IPS-15b (cell line): Measurements from ENCODE around the gene ZKSCAN3.

ENCODE experiments used
- H3K27me3 ChIP-seq: one replicate; pipeline ENCODE4 v1.6.1; 2013; ENCODE audit warnings: low read length; ENCODE audit not compliant: control insufficient read depth, insufficient read depth
- H3K36me3 ChIP-seq: one replicate; pipeline ENCODE4 v1.6.1; 2013; ENCODE audit warnings: low read length; ENCODE audit not compliant: control insufficient read depth, insufficient read depth
- H3K4me1 ChIP-seq: one replicate; pipeline ENCODE4 v1.6.1; 2013; ENCODE audit warnings: mild to moderate bottlenecking, low read length; ENCODE audit not compliant: control insufficient read depth, insufficient read depth
- H3K4me3 ChIP-seq: one replicate; pipeline ENCODE4 v1.5.1; 2013; ENCODE audit warnings: low read depth, low read length
- H3K9ac ChIP-seq: one replicate; pipeline ENCODE4 v1.6.1; 2013; ENCODE audit warnings: low read depth, mild to moderate bottlenecking, low read length
- H3K9me3 ChIP-seq: one replicate; pipeline ENCODE4 v1.6.1; 2013; ENCODE audit warnings: mild to moderate bottlenecking, low read length; ENCODE audit not compliant: control insufficient read depth, insufficient read depth

The ZKSCAN3 gene

DNA sequence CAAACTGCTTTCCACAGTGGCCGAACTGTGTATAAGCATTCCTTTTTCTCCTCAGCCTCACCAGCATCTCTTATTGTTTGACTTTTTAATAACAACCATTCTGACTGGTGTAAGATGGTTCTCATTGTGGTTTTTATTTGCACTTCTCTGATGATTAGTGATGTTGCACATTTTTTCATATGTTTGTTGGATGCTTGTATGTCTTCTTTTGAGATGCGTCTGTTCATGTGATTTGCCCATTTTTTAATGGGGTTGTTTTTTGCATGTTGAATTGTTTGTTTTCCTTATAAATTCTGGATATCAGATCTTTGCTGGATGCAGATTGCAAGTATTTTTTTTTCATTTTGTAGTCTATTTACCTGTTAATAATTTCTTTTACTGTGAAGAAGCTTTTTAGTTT is 61.0 kb downstream of the ZKSCAN3 start:
- Histone ChIP-seq H3K36me3 (no peaks in the 10 kb centered on the region), H3K9ac (no peak overlapping the region), H3K4me1 (no peaks in the 10 kb centered on the region), H3K9me3 (no peaks in the 10 kb centered on the region), H3K4me3 (no peak overlapping the region), H3K27me3 (no peaks in the 10 kb centered on the region)

- H3K9ac ChIP-seq, result no peak overlapping the region
- no peaks in the 10 kb centered on the region for H3K9me3 ChIP-seq
- no peaks in the 10 kb centered on the region for H3K27me3 ChIP-seq
- H3K4me3 ChIP-seq, result no peak overlapping the region
- no peaks in the 10 kb centered on the region for H3K36me3 ChIP-seq
- H3K4me1 ChIP-seq, result no peaks in the 10 kb centered on the region
Observed at GRCh38 chr6:28413681-28414080, 63.9 kb downstream of the ZKSCAN3 start.
